NCI-H510A (cell line): ENCODE measurements around the gene CBFA2T3.

Experiments used
- DNase-seq: peaks from one replicate; lab custom pipeline; 2025; lab: John Stamatoyannopoulos, UW

Gene CBFA2T3

GRCh38 chr16:88856828-88857727, 119.9 kb downstream of the CBFA2T3 start, which contains the start of the genes GALNS and TRAPPC2L:
GALNS (minus strand) TSS chr16:88856947; CDS start chr16:88856877, 70 bp downstream.
TRAPPC2L (plus strand) TSS chr16:88857127; CDS start chr16:88857151, 24 bp downstream.
- DNase-seq, result peak; percentile 87

GRCh38 chr16:88856122-88856827, 120.7 kb downstream of the CBFA2T3 start:
- DNase-seq, result no peak

GRCh38 chr16:88855736-88856121, 121.3 kb downstream of the CBFA2T3 start:
- no peak for DNase-seq

GRCh38 chr16:88855176-88855575, 121.8 kb downstream of the CBFA2T3 start:
- DNase-seq, result no peak

- DNase-seq, result no peak
These were observed 122.5 kb downstream of the CBFA2T3 start for GRCh38 chr16:88854306-88855111.

GRCh38 chr16:88853325-88853941, 123.6 kb downstream of the CBFA2T3 start:
- DNase-seq, result no peak

- DNase-seq, result no peak
These were observed 125.4 kb downstream of the CBFA2T3 start for GRCh38 chr16:88851616-88852015.

GRCh38 chr16:88850531-88851199, 126.3 kb downstream of the CBFA2T3 start:
- no peak for DNase-seq

- DNase-seq, result no peak
These were observed 128.4 kb downstream of the CBFA2T3 start for GRCh38 chr16:88848557-88848956.

GRCh38 chr16:88847654-88848053, 129.4 kb downstream of the CBFA2T3 start:
- no peak for DNase-seq

- no peak for DNase-seq
These were observed 130.9 kb downstream of the CBFA2T3 start for GRCh38 chr16:88846088-88846487.

- no peak for DNase-seq
These were observed 132.5 kb downstream of the CBFA2T3 start for GRCh38 chr16:88844419-88845036.

- no peak for DNase-seq
These were observed 133.8 kb downstream of the CBFA2T3 start for GRCh38 chr16:88843256-88843655.

GRCh38 chr16:88842806-88843205, 134.2 kb downstream of the CBFA2T3 start:
- DNase-seq, result no peak

GRCh38 chr16:88842308-88842756, 134.7 kb downstream of the CBFA2T3 start:
- no peak for DNase-seq

- no peak for DNase-seq
These were observed 135.3 kb downstream of the CBFA2T3 start for GRCh38 chr16:88841521-88842307.

- DNase-seq, result no peak
These were observed 136.3 kb downstream of the CBFA2T3 start for GRCh38 chr16:88840600-88841215.

GRCh38 chr16:88839745-88840599, 137.0 kb downstream of the CBFA2T3 start:
- DNase-seq, result no peak
